Endothelial cell of umbilical vein (primary cell): Measurements from ENCODE around the gene TANGO2. TPM values are rescaled to one million over a fixed set of nuclear protein-coding genes. Genes with fewer than 3 reads are reported as not detected.
A peak's percentile ranks its signal among the peaks of the same experiment; 100 is the strongest.

Experiments
- BruUV-seq: library from RNA; stranded (reverse); fragments of 400-500 nt; replicated peaks from 2 replicates; lab custom pipeline; 2021; lab: Mats Ljungman, UMichigan
- CTCF ChIA-PET: fragments of 300-600, 350-600 bp; sonication (Branson Sonifier 250); formaldehyde crosslinking; loops from one replicate; lab custom pipeline; 2021; ENCODE audit warnings: antibody characterized with exemption, inconsistent platforms; lab: Charles Lee
- POLR2A ChIA-PET: fragments of 300-600, 350-600 bp; sonication (Branson Sonifier 250); formaldehyde crosslinking; loops from one replicate; lab custom pipeline; 2021; ENCODE audit warnings: antibody characterized with exemption, inconsistent platforms; lab: Charles Lee
- DNase-seq: peaks from one replicate; pipeline ENCODE4 v3.0.0-alpha.2; 2011; ENCODE audit warnings: low read depth, low spot score
- FAIRE-seq: peaks from 2 replicates; lab custom pipeline; 2011; peaks lifted over from hg19 to GRCh38; lab: Jason Lieb, UNC
- H2AFZ ChIP-seq: 2 replicates; pipeline ENCODE4 v1.6.0; 2012; ENCODE audit warnings: low read depth, low read length, control low read depth, inconsistent platforms
- H3K27ac ChIP-seq: 2 replicates; pipeline ENCODE4 v1.5.1; 2011; ENCODE audit warnings: low read depth, mild to moderate bottlenecking, control low read depth, low read length, moderate library complexity; ENCODE audit not compliant: insufficient read depth
- H3K27me3 ChIP-seq, 2 experiments: 2 replicates each; pipeline versions ENCODE4 v1.6.0 to v1.6.1; 2011; ENCODE audit warnings: low read length in 2 of 2, mixed read lengths in 1 of 2; ENCODE audit not compliant: control insufficient read depth in 2 of 2, insufficient read depth in 2 of 2
- H3K36me3 ChIP-seq, 2 experiments: 2 replicates in 1 of 2; 3 replicates in 1 of 2; pipeline ENCODE4 v1.5.1; 2011; ENCODE audit warnings: low read length in 2 of 2, mild to moderate bottlenecking in 1 of 2, moderate library complexity in 1 of 2; ENCODE audit not compliant: control insufficient read depth in 2 of 2, insufficient read depth in 2 of 2; ENCODE audit errors: extremely low read depth in 1 of 2
- H3K4me1 ChIP-seq: 3 replicates; pipeline ENCODE4 v1.5.1; 2011; ENCODE audit warnings: mild to moderate bottlenecking, low read length; ENCODE audit not compliant: control insufficient read depth, insufficient read depth; ENCODE audit errors: extremely low read depth
- H3K4me2 ChIP-seq: 2 replicates; pipeline ENCODE4 v1.6.1; 2011; ENCODE audit warnings: low read length, control low read depth, mixed read lengths; ENCODE audit not compliant: insufficient read depth
- H3K4me3 ChIP-seq, 3 experiments: fragments of 200-600 bp in 1 of 3; sonication (generic), shearing (Covaris generic) in 1 of 3; replicated peaks in 1 of 3; 2 replicates each; pipeline ENCODE4 v1.5.1; 2011 to 2016; ENCODE audit warnings: control low read depth in 3 of 3, low read length in 3 of 3, mild to moderate bottlenecking in 2 of 3, inconsistent platforms in 1 of 3, low read depth in 1 of 3, moderate library complexity in 1 of 3; ENCODE audit not compliant: insufficient read depth in 1 of 3
- H3K79me2 ChIP-seq: 2 replicates; pipeline ENCODE4 v1.6.0; 2012; ENCODE audit warnings: low read length, inconsistent platforms; ENCODE audit not compliant: control insufficient read depth, insufficient read depth
- H3K9ac ChIP-seq: replicated peaks from 2 replicates; pipeline ENCODE3; 2011; ENCODE audit warnings: low read length, control low read depth; ENCODE audit not compliant: insufficient read depth; ENCODE audit errors: extremely low read depth
- H3K9me1 ChIP-seq: replicated peaks from 3 replicates; pipeline ENCODE4 v1.6.0; 2011; ENCODE audit warnings: mild to moderate bottlenecking, low read length; ENCODE audit not compliant: control insufficient read depth, insufficient read depth; ENCODE audit errors: extremely low read depth
- H3K9me3 ChIP-seq: replicated peaks from 2 replicates; pipeline ENCODE4 v1.5.1; 2012; ENCODE audit warnings: low read length, inconsistent platforms; ENCODE audit not compliant: control insufficient read depth, insufficient read depth
- H4K20me1 ChIP-seq: replicated peaks from 2 replicates; pipeline ENCODE3; 2011; ENCODE audit warnings: mild to moderate bottlenecking, low read length; ENCODE audit not compliant: control insufficient read depth, insufficient read depth; ENCODE audit errors: extremely low read depth
- EZH2 ChIP-seq: IDR thresholded peaks from 2 replicates; pipeline ENCODE4 v1.6.1; 2012; ENCODE audit warnings: borderline replicate concordance, low read depth, mild to moderate bottlenecking, moderate library complexity, low read length, inconsistent platforms; ENCODE audit not compliant: severe bottlenecking
- JUN ChIP-seq: IDR thresholded peaks from 2 replicates; pipeline ENCODE4 v1.6.1; 2011; ENCODE audit warnings: borderline replicate concordance, low read depth; ENCODE audit not compliant: insufficient read length, insufficient read depth
- MYC ChIP-seq: IDR thresholded peaks from one replicate; pipeline ENCODE4 v1.6.1; 2011; ENCODE audit warnings: mild to moderate bottlenecking, low read depth, low read length
- POLR2A ChIP-seq: IDR thresholded peaks from 2 replicates; pipeline ENCODE4 v1.6.1; 2012; ENCODE audit warnings: low read depth, mild to moderate bottlenecking, control low read depth, low read length
- POLR2AphosphoS5 ChIP-seq: IDR thresholded peaks from 2 replicates; pipeline ENCODE4 v1.6.1; 2012; ENCODE audit warnings: low read depth, mild to moderate bottlenecking, control low read depth, low read length, moderate library complexity; ENCODE audit not compliant: insufficient read depth
- dilution Hi-C: fragments of 300-500 bp; cut with MboI; formaldehyde crosslinking; loops from one replicate; pipeline ENCODE4 v1.15.0; 2019; ENCODE audit warnings: low sequenced_read_pairs; ENCODE audit not compliant: extremely low pct_ligation_motif_present
- intact Hi-C: fragments of 100-400 bp; cut with micrococcal nuclease; formaldehyde crosslinking; loops from one replicate; pipeline ENCODE4 v1.10.0; 2022
- polyA plus RNA-seq, 4 experiments: library from polyadenylated mRNA; depleted of rRNA in 3 of 4; stranded (reverse) in 3 of 4; unstranded in 1 of 4; fragments of >200 nt; gene quantifications; 2 replicates each; pipeline versions ENCODE4 v1.2.1 to v1.2.3, GENCODE V29; 2011 to 2012; ENCODE audit warnings: missing spikeins in 1 of 4
- total RNA-seq: library from RNA; stranded (reverse); gene quantifications from 2 replicates; pipeline ENCODE4 v1.2.3, GENCODE V29; 2021
- TF ChIP-seq, protein P1 (sequence below), 2 donors: IDR thresholded peaks; 1 replicate in 1 of 2; 2 replicates in 1 of 2; pipeline ENCODE4 v1.5.1; 2011; ENCODE audit warnings: low read length in 2 of 2, mild to moderate bottlenecking in 2 of 2, moderate library complexity in 2 of 2, control low read depth in 1 of 2, inconsistent platforms in 1 of 2, low read depth in 1 of 2; ENCODE audit not compliant: insufficient read depth in 1 of 2; ENCODE audit errors: extremely low read depth in 1 of 2

TANGO2 gene
- total and polyA plus RNA-seq, 2 donors (not counting 3 experiments of a cell fraction or from before 2014, with no cell fraction given): 40.0 to 49.3 TPM

DNA sequence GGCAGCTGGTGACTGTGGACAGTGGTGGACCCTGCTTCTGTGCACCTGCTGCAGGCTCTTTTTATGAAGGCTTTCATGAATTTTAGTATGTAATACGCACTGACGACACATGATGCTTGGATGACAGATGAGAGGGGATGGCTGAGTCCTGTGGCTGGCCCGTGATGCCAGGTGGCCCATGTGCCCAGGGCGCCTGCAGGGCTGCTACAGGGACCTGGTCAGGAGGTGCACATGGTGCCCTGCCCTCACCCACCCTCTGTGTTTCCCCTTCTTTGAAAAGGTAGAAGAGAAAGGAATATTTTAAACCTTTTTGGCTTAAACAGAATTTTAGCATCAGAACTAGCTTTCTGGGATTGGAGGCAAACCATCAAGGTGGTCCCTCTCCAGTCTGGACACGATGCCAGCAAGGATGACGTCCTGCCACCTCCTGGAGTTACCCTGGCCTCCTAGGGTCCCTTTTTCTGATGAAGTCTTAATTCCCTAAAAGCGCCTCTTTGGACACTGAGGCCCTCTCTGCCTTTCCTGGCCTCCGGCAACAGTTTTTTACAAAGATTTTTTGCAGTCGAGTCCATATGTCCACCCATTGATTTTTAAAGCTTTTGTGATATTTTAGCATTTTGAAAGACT is 89.6 kb downstream of the TANGO2 start:
- Histone ChIP-seq H3K27me3 (no peaks in the 10 kb centered on the region), H3K9me3 (no peaks in the 10 kb centered on the region), H4K20me1 (no peaks in the 10 kb centered on the region), H3K9me1 (no peaks in the 10 kb centered on the region), H3K4me2 (no peak overlapping the region), H3K9ac (no peak overlapping the region), H3K36me3 (peaks cover 10 to 68% of the 10 kb centered on the region in 2 experiments), H3K4me1 (no peaks in the 10 kb centered on the region), H3K27ac (no peak overlapping the region), H2AFZ (no peak overlapping the region), H3K4me3 (no peak overlapping the region), H3K79me2 (peaks cover 9% of the 10 kb centered on the region)
- no peak for DNase-seq
- dilution Hi-C loops: no loop called here
- ChIA-PET POLR2A (interaction anchor here (0.6 kb wide), 2 partner anchors 9 to 66 kb away, joined by 3 to 4 read pairs; no protein-coding TSS in a partner anchor), CTCF (interaction anchor here (1.5 kb wide), 1 partner anchor 89 kb away, joined by 3 read pairs; no protein-coding TSS in a partner anchor)
- TF ChIP-seq POLR2AphosphoS5: no peak
- no peak for TF ChIP-seq POLR2A
- no peak for TF ChIP-seq JUN
- TF ChIP-seq, protein P1, sequence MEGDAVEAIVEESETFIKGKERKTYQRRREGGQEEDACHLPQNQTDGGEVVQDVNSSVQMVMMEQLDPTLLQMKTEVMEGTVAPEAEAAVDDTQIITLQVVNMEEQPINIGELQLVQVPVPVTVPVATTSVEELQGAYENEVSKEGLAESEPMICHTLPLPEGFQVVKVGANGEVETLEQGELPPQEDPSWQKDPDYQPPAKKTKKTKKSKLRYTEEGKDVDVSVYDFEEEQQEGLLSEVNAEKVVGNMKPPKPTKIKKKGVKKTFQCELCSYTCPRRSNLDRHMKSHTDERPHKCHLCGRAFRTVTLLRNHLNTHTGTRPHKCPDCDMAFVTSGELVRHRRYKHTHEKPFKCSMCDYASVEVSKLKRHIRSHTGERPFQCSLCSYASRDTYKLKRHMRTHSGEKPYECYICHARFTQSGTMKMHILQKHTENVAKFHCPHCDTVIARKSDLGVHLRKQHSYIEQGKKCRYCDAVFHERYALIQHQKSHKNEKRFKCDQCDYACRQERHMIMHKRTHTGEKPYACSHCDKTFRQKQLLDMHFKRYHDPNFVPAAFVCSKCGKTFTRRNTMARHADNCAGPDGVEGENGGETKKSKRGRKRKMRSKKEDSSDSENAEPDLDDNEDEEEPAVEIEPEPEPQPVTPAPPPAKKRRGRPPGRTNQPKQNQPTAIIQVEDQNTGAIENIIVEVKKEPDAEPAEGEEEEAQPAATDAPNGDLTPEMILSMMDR (IDR thresholded peaks at IDR 0.05; ENCODE audit: extremely low read depth in 1 of 2, insufficient read depth in 1 of 2, low read depth in 1 of 2, low read length in 2 of 2): no peak
- no peak for TF ChIP-seq MYC
- TF ChIP-seq EZH2: no peak
- no peak for FAIRE-seq
- intact Hi-C loops: no loop called here
- BruUV-seq: TSS peak; percentile 17
